Measurements from ENCODE around the gene MYO1A. TPM values are rescaled to one million over a fixed set of nuclear protein-coding genes. Genes with fewer than 3 reads are reported as not detected.

The MYO1A gene
- polyA plus RNA-seq, 1 of the 3 experiments (the other 2 are of a cell fraction): not detected

DNA sequence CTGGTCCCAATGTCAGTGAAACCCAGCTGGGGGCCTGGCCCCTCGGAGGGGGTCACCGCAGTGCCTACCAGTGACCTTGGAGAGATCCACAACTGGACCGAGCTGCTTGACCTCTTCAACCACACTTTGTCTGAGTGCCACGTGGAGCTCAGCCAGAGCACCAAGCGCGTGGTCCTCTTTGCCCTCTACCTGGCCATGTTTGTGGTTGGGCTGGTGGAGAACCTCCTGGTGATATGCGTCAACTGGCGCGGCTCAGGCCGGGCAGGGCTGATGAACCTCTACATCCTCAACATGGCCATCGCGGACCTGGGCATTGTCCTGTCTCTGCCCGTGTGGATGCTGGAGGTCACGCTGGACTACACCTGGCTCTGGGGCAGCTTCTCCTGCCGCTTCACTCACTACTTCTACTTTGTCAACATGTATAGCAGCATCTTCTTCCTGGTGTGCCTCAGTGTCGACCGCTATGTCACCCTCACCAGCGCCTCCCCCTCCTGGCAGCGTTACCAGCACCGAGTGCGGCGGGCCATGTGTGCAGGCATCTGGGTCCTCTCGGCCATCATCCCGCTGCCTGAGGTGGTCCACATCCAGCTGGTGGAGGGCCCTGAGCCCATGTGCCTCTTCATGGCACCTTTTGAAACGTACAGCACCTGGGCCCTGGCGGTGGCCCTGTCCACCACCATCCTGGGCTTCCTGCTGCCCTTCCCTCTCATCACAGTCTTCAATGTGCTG, 54.6 kb downstream of the MYO1A start:
- Histone ChIP-seq H3K9me3 (no peaks in the 10 kb centered on the region), H2AFZ (ENCODE audit: low read depth) (no peak overlapping the region), H3K4me1 (ENCODE audit: control insufficient read depth in 1 of 2, insufficient read depth in 2 of 2, low read depth in 1 of 2, low read length in 1 of 2) (no peaks in the 10 kb centered on the region; a peak in 2 of 4 replicates), H3K27ac (ENCODE audit: low read depth in 2 of 2, low read length in 1 of 2) (no peak overlapping the region), H3K9ac (no peak overlapping the region), H3K27me3 (ENCODE audit: insufficient read depth) (no peaks in the 10 kb centered on the region), H3K4me2 (no peak overlapping the region), H3F3A (replicated peaks; ENCODE audit: insufficient read depth) (no peaks in the 10 kb centered on the region), H3K36me3 (replicated peaks in 1 of 2; ENCODE audit: control insufficient read depth in 1 of 2, insufficient read depth in 2 of 2, low read length in 1 of 2) (peaks cover 7 to 28% of the 10 kb centered on the region in 2 experiments), H3K4me3 (ENCODE audit: low read depth in 2 of 2, low read length in 1 of 2) (no peak overlapping the region), H4K20me1 (ENCODE audit: insufficient read depth) (peaks cover 14% of the 10 kb centered on the region; the same call in 1 of the 2 replicates), H3K79me2 (ENCODE audit: insufficient read depth) (no peaks in the 10 kb centered on the region), H3K9me2 (no peaks in the 10 kb centered on the region)
- no peak for TF ChIP-seq ZBTB33 (IDR thresholded peaks at IDR 0.05; ENCODE audit: borderline replicate concordance, low read depth)
- no peak for TF ChIP-seq EZH2phosphoT487 (IDR thresholded peaks at IDR 0.05; ENCODE audit: borderline replicate concordance, low read depth)
- TF ChIP-seq USF1 (IDR thresholded peaks at IDR 0.05; ENCODE audit: borderline replicate concordance, low read depth): no peak
- TF ChIP-seq YY1 (IDR thresholded peaks at IDR 0.05; ENCODE audit: low read depth): no peak
- TF ChIP-seq USF2 (IDR thresholded peaks at IDR 0.05; ENCODE audit: borderline replicate concordance, low read depth, low read length): no peak
- TF ChIP-seq RAD21 (IDR thresholded peaks at IDR 0.05; ENCODE audit: low read length): no peak
- no peak for DNase-seq
- CTCF ChIA-PET: interaction anchor here (1.2 to 2.6 kb wide), 4 partner anchors 8 to 70 kb away, joined by 3 to 13 read pairs (median 4); no protein-coding TSS in a partner anchor
- POLR2A ChIA-PET: no interaction called here
- WGBS (ENCODE audit: low lambda C conversion rate): 94% methylated on average over 22 of the region's 26 CpGs

GRCh38 chr12:56994231-56994746, 55.6 kb downstream of the MYO1A start:
- Histone ChIP-seq H3K79me2 (ENCODE audit: insufficient read depth) (no peaks in the 10 kb centered on the region), H3K9me2 (no peaks in the 10 kb centered on the region), H3K4me1 (ENCODE audit: control insufficient read depth in 1 of 2, insufficient read depth in 2 of 2, low read depth in 1 of 2, low read length in 1 of 2) (no peaks in the 10 kb centered on the region; a peak in 1 of 4 replicates), H3F3A (replicated peaks; ENCODE audit: insufficient read depth) (no peaks in the 10 kb centered on the region), H3K36me3 (replicated peaks in 1 of 2; ENCODE audit: control insufficient read depth in 1 of 2, insufficient read depth in 2 of 2, low read length in 1 of 2) (peaks cover 0 to 17% of the 10 kb centered on the region in 2 experiments), H4K20me1 (ENCODE audit: insufficient read depth) (peaks cover 7% of the 10 kb centered on the region; the same call in 1 of the 2 replicates), H3K9me3 (no peaks in the 10 kb centered on the region), H3K27me3 (ENCODE audit: insufficient read depth) (no peaks in the 10 kb centered on the region), H3K4me2 (no peak overlapping the region), H3K4me3 (ENCODE audit: low read depth in 2 of 2, low read length in 1 of 2) (no peak overlapping the region), H3K27ac (ENCODE audit: low read depth in 2 of 2, low read length in 1 of 2) (no peak overlapping the region), H3K9ac (no peak overlapping the region), H2AFZ (ENCODE audit: low read depth) (no peak overlapping the region)
- no peak for DNase-seq
- 81% methylated on average over 8 of the region's 10 CpGs for WGBS (ENCODE audit: low lambda C conversion rate)
- POLR2A ChIA-PET: no interaction called here
- CTCF ChIA-PET: interaction anchor here (0.7 to 1.8 kb wide), 6 partner anchors 12 to 241 kb away, joined by 3 to 5 read pairs (median 4); partner anchors contain the start of gene ZBTB39
- no peak for TF ChIP-seq EZH2phosphoT487 (IDR thresholded peaks at IDR 0.05; ENCODE audit: borderline replicate concordance, low read depth)
- no peak for TF ChIP-seq MXI1 (IDR thresholded peaks at IDR 0.05; ENCODE audit: low read depth, low read length)
- TF ChIP-seq CTCF (IDR thresholded peaks at IDR 0.05): no peak
- no peak for TF ChIP-seq JUND (IDR thresholded peaks at IDR 0.05)
- no peak for TF ChIP-seq ELF1 (IDR thresholded peaks at IDR 0.05)
- TF ChIP-seq ZBTB33 (IDR thresholded peaks at IDR 0.05; ENCODE audit: borderline replicate concordance, low read depth): no peak
- TF ChIP-seq YY1 (IDR thresholded peaks at IDR 0.05; ENCODE audit: low read depth): no peak
- no peak for TF ChIP-seq PBX3 (IDR thresholded peaks at IDR 0.05)
- TF ChIP-seq RCOR1 (IDR thresholded peaks at IDR 0.05; ENCODE audit: low read length): no peak
- TF ChIP-seq TAF1 (IDR thresholded peaks at IDR 0.05; ENCODE audit: borderline replicate concordance, low read depth, low read length): no peak
- TF ChIP-seq NFIC (IDR thresholded peaks at IDR 0.05; ENCODE audit: borderline replicate concordance): no peak
- TF ChIP-seq TCF12 (IDR thresholded peaks at IDR 0.05): no peak
- no peak for TF ChIP-seq EP300 (IDR thresholded peaks at IDR 0.05; ENCODE audit: borderline replicate concordance in 1 of 2, low read depth in 1 of 2, low read length in 1 of 2)
- TF ChIP-seq MEF2A (IDR thresholded peaks at IDR 0.05; ENCODE audit: borderline replicate concordance, low read depth): no peak

All from SK-N-SH (cell line).